Measurements from ENCODE around the gene RHOB.
"Not testable (repeated sequence)": the region's sequence is repeated elsewhere in the genome, so short reads cannot be mapped to it uniquely, and the experiment has no call there.

Gene RHOB

GRCh38 chr2:20476481-20476880 is 29.6 kb downstream of the RHOB start:
- DNase-seq (ENCODE audit: low read depth): no peak

- DNase-seq (ENCODE audit: low read depth): no peak
These were observed 30.1 kb downstream of the RHOB start for GRCh38 chr2:20476950-20477349.

GRCh38 chr2:20478961-20479360 is 32.1 kb downstream of the RHOB start:
- DNase-seq (ENCODE audit: low read depth): no peak

GRCh38 chr2:20479835-20480234 is 33.0 kb downstream of the RHOB start:
- DNase-seq (ENCODE audit: low read depth): no peak

- DNase-seq (ENCODE audit: low read depth): no peak
These were observed 34.0 kb downstream of the RHOB start for GRCh38 chr2:20480913-20481312.

- DNase-seq (ENCODE audit: low read depth): no peak
These were observed 35.0 kb downstream of the RHOB start for GRCh38 chr2:20481798-20482405.

- DNase-seq (ENCODE audit: low read depth): no peak
These were observed 35.9 kb downstream of the RHOB start for GRCh38 chr2:20482725-20483124.

- DNase-seq (ENCODE audit: low read depth): no peak
These were observed 36.5 kb downstream of the RHOB start for GRCh38 chr2:20483194-20483895.

GRCh38 chr2:20484034-20484617 is 37.3 kb downstream of the RHOB start:
- DNase-seq (ENCODE audit: low read depth): no peak

GRCh38 chr2:20484810-20485611 is 38.1 kb downstream of the RHOB start:
- no peak for DNase-seq (ENCODE audit: low read depth)

GRCh38 chr2:20485612-20486388 is 38.9 kb downstream of the RHOB start:
- DNase-seq (ENCODE audit: low read depth): no peak

- DNase-seq (ENCODE audit: low read depth): no peak
These were observed 39.7 kb downstream of the RHOB start for GRCh38 chr2:20486571-20486970.

GRCh38 chr2:20487030-20487391 is 40.1 kb downstream of the RHOB start:
- DNase-seq (ENCODE audit: low read depth): no peak

GRCh38 chr2:20487392-20488174 is 40.7 kb downstream of the RHOB start:
- DNase-seq (ENCODE audit: low read depth): no peak

GRCh38 chr2:20488201-20488641 is 41.3 kb downstream of the RHOB start:
- no peak for DNase-seq (ENCODE audit: low read depth)

- no peak for DNase-seq (ENCODE audit: low read depth)
These were observed 41.9 kb downstream of the RHOB start for GRCh38 chr2:20488782-20489181.

GRCh38 chr2:20490300-20491181 is 43.7 kb downstream of the RHOB start:
- DNase-seq (ENCODE audit: low read depth): no peak

- DNase-seq (ENCODE audit: low read depth): no peak
These were observed 45.1 kb downstream of the RHOB start for GRCh38 chr2:20491739-20492531.

- not testable (repeated sequence) for DNase-seq (ENCODE audit: low read depth)
These were observed 46.2 kb downstream of the RHOB start for GRCh38 chr2:20493095-20493494.
